GM21529 (cell line): ENCODE data around the gene EGFL8.
"Not testable (repeated sequence)": the region's sequence is repeated elsewhere in the genome, so short reads cannot be mapped to it uniquely, and the experiment has no call there.

Source experiments
- ATAC-seq: cut with Tn5 transposase; IDR thresholded peaks from one replicate; pipeline ENCODE4 v1.9.1; 2021; ENCODE audit not compliant: unreplicated experiment

Gene EGFL8

DNA sequence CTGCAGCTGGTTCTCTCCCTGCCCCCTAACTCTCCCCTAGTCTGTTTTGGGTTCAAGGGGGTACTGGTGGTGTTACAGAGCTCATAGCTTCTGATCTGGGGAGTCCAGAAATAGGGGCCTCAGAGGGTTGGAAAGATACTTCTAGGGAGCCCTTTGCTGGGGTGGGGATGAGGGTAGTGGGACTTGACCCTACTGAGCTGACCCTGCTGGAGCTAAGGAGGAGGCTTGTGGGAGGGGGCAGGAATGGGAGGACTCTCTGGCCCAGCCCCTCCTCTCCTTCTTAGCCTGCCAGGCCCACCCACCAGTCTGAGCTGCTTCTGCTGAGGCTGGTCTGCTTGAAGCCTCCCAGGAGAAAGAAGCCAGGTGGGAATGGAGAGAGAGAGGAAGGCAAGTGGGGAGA lies at the start of gene EGFL8:
TSS of gene EGFL8 (plus strand) at position 301 of the 400 bp plus-strand sequence. CDS start 1,571 bp downstream, outside the sequence.
- no peak for ATAC-seq

DNA sequence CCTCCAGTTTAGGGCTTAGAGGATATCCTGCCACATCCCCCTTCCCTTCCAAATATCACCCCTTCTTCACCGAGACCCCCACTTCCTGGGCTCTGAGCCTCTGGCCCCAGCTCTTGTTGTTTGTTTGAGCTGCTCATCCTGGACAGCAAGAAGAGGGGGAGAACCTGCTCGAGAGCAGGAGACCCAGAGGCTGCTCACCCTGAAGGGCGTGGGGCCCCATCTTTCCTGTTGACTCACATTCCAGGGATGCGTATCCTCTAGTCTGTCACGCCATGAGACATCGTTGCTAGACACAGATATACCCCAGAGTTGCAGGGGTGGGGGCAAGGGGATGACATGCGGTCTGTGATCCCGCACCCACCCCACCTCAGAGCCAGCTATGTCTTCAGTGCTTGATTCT lies 49.6 kb upstream of the EGFL8 start:
- no peak for ATAC-seq

DNA sequence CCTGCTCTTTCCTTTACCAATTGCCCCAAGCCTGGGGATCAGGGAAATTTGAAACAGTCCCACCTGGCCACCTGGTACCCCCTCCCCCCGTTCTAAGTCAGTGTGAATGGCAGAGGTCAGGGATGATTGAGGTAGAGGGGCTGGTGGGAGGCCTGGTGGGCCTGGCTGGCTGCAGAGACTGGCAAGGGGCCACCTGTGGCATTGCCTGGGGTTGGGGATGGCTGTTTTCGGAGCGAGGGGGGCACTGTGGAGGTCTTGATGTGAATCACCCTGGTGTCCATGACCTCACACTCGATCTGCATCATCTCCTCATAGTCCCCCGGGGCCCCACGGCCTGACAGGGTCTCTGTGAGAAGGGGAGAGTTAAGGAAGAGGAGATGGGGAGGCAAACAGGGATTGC lies 48.8 kb upstream of the EGFL8 start:
- no peak for ATAC-seq

DNA sequence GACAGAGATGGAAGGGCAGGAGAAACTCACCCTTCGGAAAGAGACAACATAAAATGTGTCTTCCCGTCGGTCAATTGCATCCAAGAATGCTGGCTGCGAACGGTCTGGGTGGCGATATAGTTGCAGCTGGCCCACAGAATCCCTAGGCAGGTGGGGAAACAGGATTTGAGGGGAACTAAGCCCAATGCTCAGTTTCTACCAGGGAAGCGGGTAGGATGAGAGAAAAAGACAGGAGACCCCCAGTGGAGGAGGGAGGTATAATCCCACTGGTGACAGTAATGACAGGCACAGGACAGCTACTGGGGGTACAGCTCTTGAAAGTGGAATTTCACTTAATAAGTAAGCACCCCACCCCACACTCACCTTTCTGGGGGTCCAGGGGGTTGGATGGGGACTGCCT lies 47.7 kb upstream of the EGFL8 start:
- ATAC-seq, result no peak

DNA sequence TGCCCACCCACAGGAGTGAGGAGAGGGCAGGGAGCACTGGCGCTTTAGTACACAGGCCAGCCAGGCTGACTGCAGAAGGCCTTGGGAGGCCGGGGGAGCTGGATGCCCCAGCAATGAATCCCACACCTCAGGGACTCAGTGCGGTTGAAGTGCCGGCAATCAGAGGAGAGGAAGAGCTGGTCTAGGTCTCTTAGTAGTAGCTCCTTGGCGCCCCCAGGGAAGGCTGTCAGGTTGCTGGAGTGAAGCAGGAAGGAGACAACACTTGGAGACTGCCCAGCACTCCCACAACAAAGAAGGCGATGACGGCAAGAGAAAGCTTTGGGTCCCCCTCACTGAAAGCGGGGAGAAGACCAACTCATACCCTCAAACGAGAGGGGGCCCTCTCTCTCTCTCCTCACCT lies 46.9 kb upstream of the EGFL8 start:
- no peak for ATAC-seq

DNA sequence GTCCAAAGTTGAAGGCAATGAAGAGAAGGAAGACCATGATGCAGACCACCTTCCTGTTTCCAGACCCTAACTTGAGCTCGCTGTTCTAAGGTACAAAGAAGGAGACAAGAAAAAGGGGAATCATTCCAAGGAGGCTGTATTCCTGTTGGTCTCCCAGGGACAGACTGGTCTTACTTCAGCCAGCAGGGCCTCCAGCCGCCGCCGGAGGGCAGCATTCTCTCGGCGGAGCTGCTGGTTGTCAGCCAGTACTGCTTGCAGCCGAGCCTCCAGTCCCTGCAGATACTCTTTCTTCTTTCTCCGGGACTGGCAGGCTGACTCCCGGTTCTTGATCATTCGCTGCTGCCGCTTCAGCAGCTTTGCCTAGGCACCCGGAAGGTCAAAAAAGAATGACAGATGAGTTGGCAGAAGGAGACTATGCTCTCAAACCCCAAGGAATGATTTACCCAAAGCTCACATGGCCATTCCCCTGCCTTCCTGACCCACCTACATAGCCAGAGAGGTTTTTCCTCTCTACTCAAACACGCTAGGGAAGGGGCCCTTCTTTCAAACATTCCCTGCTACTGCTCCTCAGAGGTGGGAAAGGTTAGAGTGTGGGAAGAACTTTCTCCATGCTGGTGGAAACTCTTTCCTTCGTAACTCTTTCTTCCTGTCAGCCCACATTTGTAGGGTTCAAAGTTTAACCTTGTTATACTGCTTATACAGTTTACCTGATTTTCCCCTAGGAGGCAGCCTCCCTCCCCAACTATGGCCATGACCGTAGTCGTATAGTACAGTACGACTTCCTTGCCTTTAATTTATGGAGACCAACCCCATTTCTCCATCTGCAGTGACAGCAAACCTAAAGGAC lies 45.4 kb upstream of the EGFL8 start:
- ATAC-seq, result no peak

DNA sequence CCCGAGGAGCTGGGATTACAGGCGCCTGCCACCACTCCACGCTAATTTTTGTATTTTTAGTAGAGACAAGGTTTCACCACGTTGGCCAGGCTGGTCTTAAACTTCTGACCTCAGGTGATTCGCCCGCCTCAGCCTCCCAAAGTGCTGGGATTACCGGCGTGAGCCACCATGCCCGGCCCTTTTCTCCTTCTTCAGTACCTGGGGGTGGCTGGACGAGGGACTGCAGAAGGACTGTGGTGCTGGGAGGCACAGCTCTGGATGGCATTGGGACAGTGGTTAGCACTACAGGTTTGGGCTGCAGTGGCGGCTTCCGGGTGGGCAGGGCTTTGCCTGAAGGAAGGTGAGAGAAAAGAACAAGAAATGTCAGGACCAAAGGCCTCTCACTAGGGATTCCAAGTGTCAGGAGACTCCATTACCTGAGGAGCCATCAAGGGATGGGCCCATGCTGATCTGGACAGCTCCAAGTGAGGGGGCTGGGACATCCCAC lies 43.8 kb upstream of the EGFL8 start:
- ATAC-seq, result no peak

DNA sequence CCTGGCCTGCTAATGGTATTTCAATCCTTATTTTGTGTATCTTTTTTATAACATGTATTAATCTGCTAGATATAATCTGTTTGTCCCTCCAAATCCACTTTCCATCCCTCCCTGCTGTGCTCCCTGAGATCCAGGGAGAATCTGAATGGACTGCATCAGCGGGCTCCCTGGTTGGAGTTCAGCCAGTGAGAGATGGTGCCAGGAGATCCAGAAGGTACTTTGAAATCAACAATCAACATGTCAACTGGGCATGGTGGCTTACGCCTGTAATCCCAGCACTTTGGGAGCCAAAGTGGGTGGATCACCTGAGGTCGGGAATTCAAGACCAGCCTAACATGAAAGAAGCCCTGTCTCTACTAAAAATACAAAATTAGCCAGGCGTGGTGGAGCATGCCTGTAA lies 40.7 kb upstream of the EGFL8 start:
- ATAC-seq, result no peak

DNA sequence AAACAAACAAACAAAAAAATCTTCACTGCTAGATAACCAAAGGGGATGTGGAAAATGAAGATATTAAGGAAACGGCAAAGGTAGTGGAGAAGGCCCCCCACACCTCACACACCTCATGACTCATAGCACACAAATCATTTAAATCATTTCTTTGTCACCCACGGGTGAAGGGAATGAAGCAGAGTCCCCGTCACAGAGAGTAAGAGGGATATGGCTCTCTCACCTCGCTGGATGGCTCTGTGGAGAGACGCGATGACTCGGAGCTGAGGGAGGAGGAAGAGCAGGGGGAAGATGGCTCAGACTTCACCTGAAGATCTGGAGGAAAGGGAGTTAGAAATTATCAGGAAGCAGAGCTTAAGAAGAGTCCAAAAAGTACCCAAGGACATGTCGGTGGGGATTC lies 37.5 kb upstream of the EGFL8 start:
- ATAC-seq, result no peak

DNA sequence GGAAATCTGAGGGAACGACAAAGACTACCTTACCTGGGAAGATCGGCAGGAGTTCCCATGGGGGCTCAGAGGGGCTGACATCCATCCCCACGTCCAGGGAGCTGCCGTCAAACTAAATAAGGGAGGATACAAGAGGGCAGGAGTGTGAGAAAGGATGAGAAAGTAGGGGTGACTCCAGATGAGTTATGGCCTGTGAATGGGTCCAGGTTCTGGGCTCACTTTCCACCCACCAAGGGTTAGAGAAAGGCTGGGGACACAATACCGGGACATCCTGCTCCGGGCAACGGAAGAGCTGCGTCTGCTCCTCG lies 37.0 kb upstream of the EGFL8 start:
- ATAC-seq, result no peak

DNA sequence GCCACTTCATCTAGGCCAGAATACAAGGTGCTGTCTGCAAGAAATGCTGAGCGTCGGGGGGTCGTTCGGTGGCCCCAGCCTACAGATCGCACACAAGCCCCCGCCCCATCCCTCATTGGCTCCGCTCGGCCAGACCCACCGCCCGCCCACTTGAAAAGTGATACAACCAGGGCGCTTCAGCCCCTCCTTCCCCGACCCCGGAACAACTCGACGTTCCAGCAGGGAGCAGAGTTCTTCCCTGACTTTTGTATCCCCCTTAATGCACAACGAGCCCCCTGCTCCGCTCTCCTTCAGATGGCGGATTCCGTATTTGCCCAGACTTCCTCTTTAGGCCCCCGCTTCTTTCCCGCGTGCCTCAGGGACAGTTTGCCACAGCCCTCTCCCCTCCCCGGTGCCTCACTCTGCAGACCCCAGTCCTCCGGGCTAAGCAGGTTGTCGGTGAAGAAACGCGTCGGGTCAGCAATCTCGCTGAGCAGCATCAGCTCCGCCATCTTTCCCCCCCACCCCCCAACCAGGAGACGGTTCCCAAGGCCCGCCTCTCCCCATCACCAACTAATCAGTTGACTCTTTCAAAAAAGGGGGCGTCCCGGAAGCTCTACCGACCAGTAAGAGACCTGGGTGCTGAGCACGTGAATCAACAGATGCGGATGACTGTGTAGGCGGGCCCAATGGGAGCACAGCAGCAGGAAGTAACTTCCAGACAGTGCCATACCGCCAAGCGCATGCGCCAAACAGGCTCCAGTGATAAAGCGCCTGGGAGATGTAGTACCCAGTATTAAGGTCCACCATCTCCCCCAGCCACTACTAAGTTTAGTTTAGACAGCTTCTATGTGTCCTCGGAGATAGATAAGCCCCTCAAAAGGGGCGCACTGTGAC lies 36.4 kb upstream of the EGFL8 start, which contains the start of gene ATF6B:
TSS of gene ATF6B (minus strand) at position 530 of the 876 bp plus-strand sequence. CDS start at position 491, 39 bp downstream.
- ATAC-seq, result peak; percentile 89

DNA sequence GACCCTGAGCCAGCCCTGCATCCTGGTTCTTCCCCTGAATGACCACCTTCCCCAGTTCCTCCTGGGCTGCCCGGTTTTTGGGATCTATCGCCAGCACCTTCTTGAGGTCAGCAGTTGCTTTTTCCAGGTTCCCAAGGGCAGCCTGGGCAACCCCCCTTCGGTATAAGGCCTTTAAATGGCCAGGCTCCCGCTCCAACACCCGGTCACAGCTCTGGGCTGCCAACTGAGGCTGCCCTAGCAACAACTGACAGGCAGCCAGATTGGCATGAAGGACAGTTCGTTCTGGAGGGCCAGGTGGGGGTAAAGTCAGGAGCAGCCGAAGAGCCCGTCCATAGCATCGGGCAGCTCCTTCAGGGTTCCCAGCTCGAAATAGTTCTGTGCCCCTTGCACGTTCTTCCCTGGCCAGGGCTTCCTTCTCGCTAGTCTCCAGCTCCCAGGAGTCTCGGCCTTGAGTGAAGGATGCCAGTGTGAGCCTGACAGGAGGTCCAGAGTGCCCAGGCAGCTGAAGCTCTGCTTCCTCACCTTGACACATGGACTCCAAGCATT lies 35.6 kb upstream of the EGFL8 start:
- ATAC-seq, result no peak

DNA sequence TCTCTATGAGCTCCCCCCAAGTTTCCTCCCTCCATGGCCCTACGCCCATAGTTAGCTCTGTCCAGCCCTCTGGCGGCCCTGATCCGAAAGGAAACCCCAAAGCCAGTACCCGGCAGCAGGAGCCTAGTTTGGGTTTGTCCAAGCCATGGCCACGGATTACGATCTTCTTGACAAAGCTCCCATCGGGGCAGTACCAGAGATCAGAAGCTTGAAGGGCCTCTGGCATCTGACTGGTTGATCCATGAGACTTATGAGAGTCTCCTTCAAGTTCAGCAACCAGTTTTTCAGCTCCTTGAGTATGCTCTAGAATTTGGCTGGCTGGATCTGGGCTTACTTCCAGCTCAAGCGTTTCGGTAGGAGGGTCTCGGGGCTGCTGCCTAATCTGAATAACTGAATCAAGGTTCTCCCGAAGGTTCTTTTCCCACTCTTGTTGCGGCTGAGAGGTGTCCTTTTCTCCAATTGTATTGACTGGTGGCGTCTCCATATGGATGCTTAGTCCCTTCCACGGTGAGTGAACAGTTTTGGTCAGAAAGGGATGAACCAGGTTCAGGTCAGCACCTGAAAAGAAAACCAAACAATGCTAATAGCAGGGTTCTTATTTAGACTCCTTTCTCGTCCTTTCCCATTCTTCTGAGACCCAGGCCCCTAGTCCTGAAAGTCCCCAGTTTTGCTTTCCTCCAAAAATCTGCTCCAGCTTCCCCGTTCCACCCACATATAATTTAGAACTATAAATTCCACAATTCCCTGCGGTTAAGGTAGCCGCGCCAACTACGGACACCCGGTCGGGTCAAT lies 34.9 kb upstream of the EGFL8 start:
- peak; percentile 6 for ATAC-seq

DNA sequence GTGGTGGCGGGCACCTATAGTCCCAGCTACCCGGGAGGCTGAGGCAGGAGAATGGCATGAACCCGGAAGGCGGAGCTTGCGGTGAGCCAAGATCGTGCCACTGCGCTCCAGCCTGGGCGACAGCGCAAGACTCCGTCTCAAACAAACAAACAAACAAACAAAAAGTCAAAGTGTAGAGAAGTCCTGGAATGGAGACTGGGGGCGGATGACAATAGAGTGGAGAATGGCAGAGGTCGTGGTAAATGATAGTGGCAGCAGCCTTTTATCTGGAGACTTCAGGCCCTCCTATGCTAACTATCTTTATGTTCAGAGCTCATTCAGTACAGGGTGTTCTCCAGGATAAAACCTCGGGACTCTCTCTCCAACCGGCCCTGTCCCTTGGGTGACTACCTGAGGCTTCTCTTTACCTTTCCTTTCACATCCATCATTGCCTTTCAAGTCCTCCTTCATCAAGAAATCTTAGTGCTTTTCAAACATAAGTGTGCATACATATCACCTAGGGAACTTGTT lies 32.9 kb upstream of the EGFL8 start:
- no peak for ATAC-seq

DNA sequence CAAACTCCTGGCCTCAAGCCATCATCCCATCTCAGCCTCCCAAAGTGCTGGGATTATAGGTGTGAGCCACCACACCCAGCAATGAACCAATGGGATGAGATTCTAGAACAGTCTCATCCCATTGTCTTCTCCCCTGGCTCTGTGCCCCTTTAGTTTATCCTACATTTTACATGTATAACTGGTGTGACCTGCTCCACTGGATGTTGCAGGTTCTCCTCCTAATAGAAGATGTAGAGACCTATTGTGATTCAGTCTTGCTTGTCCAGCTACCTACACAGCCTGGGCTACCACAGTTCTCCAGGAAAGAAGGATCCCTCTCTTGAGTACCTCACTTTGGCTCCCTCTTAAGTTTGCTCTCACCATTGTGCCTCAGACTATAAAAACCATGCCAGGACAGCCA lies 32.3 kb upstream of the EGFL8 start:
- no peak for ATAC-seq

DNA sequence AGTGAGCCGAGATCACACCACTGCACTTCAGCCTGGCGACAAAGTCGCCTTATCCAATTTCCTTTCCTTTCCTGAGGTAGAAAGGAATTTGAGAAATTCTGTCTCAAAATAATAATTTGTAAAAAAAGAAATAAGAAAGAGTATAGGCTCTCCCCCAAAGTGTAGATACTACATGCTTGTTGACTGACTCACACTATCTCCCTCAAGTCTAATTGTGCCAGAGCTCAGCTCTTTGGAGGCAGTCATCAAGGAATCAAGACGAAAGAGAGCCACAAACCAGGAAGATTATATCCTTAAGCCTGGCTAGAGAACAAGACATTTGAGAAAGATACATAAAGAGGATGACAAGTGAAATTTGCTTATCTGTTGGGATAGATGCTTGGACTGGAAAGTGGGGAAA lies 30.6 kb upstream of the EGFL8 start:
- no peak for ATAC-seq

DNA sequence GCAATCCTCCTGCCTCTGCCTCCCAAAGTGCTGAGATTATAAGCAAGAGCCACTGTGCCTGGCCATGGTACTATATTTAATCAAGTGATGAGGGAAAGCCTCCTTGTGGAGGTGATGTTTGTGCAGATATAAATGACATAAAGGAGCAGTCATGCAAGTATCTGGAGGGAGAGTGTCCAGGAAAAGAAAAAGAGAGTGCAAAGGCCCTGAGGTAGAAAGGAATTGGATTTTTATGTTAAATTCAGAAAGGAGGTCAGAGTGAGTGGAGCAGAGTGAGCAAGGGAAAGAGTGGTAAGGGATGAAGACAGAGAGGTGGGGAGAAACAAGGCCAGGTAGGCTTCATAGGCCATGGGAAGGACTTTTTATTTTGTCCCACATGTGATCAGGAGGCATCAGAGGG lies 26.9 kb upstream of the EGFL8 start:
- ATAC-seq, result no peak

DNA sequence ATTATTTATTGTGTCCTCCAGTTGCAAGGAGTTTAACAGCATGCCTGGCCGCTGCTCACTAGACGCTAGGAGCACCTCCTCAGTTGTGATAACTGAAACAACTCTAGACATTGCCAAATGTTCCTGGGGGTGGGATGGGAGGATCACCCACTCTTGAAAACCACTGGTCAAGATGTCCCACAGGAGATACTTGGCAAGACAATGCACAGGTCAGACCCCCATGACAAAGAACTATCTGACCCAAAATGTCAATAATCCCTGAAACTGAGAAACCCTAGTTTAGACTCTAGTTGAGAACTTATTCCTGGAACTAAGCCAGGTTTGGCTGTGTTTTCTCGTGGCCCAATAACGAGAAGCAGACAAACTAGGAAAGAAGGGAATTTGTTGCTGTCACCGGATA lies 24.8 kb upstream of the EGFL8 start:
- ATAC-seq, result no peak

DNA sequence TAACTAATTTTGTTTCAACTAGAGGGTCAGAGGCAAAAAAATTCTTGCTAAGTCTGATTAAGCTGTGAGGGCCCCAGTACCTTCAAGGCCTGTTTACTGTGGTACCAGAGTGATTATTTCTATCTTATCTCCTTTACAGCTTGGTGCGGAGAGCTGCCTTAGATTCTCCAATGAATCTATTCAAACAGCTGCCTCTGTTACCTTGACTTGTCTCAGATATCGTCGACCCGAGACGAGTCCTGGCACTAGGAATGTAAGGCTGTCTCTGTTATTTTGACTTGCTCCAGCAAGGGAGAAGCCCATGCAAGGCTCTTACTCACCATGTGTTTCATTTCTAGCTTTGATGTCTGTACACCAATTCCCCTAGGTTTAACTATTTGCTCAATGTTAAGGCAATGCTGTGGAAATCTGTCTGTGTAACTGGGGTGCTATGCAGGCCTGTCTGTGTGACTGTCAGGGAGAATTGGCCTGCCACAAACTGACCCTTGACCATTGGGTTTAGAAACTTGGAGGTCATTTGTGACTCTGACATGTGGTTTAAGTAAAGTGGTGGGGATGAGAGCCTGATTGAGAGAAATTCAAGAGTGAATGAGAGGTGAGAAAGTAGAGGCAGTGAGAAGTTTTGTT lies 23.9 kb upstream of the EGFL8 start:
- ATAC-seq, result no peak

DNA sequence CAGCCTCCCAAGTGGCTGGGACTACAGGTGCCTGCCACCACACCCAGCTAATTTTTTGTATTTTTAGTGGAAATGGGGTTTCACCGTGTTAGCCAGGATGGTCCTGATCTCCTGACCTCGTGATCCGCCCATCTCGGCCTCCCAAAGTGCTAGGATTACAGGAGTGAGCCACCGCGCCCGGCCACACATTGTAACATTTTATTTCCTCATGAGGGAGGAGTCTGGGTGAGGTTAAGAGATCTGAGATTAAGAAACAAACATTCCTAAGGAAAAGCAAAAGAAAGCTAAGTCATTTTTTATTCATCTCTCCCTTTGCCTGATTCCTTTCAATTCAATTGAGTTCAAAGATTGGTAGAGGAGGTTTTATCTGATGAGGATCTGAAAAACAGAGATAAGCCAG lies 20.2 kb upstream of the EGFL8 start:
- ATAC-seq, result not testable (repeated sequence)
